PC-3 (cell line): ENCODE data around the gene SLC16A12.

ENCODE experiments used
- CTCF ChIP-seq: fragments of 300-600 bp; sonication (generic); conservative IDR thresholded peaks from 2 replicates; pipeline ENCODE4 v1.5.1; 2017; ENCODE audit warnings: antibody characterized with exemption, low read depth, mild to moderate bottlenecking, low read length
- EZH2phosphoT487 ChIP-seq: fragments of 300-600 bp; sonication (generic); IDR thresholded peaks from 2 replicates; pipeline ENCODE4 v1.6.1; 2018; ENCODE audit warnings: mild to moderate bottlenecking, antibody characterized with exemption, low read length, borderline replicate concordance

- TF ChIP-seq EZH2phosphoT487 (no peak), CTCF (no peak)
These were observed 95.0 kb downstream of the SLC16A12 start for GRCh38 chr10:89440226-89441009.
